IPS-11a (cell line): ENCODE measurements around the gene C7.

Experiments
- H3K4me3 ChIP-seq: one replicate; pipeline ENCODE4 v1.5.1; 2013; ENCODE audit warnings: low read depth, low read length, control low read depth

Gene C7

DNA sequence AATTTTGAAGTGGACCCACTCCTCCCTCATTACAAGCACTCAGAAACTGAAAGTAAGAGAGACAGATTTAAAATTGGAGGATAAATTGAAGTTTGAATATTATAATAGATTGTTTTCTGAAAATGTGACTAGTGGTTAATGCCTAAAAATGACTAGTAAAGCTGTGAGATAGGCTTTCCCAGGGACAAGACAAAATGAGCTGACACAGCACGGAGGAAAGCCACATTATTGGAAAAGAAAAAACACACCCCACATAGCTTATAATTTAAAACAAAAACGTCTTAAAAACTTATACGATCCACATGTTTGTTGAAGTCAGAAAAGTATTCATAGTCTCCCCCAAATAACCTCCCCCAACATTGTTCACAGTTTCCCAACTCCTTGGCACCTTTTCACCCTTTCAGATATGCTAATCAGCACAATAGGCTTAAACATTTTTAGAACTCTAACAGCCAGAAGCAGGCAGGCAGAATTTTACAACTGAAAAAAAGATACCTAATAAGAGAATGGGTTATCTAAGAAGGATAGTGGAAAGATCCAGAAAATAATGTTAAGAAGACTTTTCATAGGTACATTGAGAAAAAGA is 6.1 kb downstream of the C7 start:
- H3K4me3 ChIP-seq: no peak overlapping the region

DNA sequence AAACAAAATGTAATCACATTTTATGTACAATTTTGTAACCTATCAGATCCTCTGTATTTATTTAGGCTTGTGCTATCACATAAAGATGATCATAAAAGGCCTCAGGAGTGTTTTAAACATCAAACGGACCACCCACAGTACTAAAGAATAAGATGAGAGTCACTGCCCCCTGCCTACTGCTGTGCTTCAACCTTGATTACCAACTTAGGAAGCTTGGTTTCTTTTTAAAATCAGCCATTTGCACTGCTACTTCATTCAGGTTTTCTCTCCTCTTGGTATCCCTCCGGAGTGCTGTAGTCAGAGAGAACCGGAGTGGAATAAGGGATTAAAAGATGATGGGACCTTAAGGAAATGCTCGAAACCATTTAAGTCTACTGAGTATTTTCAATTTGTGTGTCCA is 6.9 kb downstream of the C7 start:
- H3K4me3 ChIP-seq: no peak overlapping the region

DNA sequence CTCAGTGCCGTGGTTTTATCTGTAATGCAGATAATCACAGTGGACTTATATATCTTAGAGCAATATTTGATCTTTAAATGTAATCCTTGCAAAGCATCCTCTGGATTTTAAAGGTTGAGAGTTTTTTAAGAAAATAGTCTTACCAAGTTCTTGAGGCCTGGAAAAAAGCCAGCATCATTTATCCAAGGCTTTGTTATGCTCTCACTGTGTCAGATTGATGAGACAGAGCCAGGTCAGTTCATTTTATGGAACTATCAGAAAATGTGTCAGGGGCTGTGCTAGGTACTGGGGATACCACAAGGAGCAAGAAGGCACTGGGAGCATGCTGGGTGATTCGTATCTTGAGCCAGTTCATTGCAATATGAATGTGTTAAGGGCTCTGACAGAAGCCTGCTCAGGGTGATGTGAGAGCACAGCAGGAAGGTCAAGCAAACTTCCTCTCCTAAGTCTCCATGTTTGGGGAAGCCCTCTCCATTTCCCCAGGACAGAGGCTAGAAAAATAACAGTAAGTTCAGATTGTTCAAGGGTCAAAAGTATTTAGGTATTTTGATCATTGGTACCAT is 19.7 kb downstream of the C7 start:
- H3K4me3 ChIP-seq: no peak overlapping the region

DNA sequence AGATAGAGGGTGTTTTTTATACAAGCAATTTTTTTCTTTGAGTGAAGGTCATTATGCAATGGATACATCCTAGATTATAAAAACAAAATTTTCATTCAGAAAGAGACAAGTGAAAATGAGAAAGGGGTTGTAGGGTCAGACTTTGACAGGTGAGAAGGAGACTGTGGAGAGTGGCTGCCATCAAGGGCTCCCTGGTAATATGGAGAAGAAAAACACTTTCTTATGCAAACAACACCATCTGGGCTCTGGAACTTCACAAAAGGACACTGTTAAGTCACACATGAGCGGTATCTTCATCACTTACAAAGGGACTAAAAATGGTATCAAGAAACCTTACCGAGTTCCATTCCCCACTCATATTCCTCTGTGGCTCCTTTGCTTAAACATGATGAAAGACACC is 23.5 kb downstream of the C7 start:
- no peak overlapping the region for H3K4me3 ChIP-seq

DNA sequence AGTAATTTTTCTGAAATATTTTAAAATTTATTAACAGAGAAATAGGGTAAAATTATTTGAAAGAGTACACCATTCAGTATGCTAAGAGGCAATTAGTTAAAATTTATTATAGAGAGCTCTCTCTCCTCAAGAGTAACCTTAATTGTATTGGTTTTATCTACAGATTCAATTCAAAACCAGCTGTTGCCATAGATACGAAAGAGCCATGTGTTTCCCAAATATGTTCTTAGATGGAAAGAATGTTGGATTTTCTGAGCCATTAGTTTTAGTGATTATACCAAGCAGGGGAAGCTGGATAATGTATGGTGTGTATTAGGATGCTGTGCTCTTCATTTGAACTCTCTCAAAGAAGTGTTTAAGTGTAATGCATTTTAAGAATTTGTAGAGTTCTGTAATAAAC is 27.8 kb downstream of the C7 start:
- no peak overlapping the region for H3K4me3 ChIP-seq

DNA sequence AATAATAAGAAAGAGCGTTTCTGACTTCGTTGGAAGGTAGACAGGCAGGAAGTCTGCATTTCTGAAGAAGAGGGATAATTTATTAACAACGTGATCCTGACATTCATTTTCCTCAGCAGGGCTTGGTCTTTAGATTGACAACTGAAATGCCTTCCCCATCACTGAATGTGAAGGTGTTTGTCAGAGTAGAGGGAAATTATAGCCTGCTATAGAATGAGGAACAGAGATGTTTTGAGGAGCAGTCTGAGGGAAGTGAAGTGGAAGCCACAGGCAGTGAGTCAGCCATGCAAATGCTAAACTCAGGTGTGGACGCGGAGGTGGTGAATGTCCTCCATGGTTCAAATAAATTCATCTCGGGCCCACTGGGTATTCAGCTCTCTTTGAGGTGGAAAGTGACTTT is 30.5 kb downstream of the C7 start:
- H3K4me3 ChIP-seq: no peak overlapping the region

DNA sequence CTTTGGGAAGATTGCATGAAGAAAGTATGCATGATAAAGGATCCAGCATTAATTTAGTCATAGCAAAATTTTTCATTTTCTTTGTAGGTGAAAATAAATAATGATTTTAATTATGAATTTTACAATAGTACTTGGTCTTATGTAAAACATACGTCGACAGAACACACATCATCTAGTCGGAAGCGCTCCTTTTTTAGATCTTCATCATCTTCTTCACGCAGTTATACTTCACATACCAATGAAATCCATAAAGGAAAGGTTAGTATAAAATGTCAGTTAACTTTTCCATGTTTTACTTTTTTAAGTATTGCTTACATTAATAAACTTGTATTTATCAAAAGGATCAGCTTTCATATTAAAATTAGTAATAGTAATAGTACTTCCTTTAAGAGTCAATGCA is 35.8 kb downstream of the C7 start:
- no peak overlapping the region for H3K4me3 ChIP-seq

DNA sequence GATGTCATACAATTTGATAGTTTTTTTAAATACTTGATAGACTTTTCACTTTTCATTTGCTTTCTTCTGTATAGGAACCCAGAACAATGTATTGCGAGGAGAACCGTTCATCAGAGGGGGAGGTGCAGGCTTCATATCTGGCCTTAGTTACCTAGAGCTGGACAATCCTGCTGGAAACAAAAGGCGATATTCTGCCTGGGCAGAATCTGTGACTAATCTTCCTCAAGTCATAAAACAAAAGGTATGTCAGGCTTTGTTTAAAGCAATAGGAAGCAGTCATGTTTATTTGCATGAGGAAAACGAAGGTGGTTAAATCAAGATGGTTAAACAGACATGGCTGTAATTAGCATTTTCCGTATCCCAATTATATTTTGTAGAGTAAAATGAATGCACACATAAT is 46.0 kb downstream of the C7 start:
- H3K4me3 ChIP-seq: no peak overlapping the region

DNA sequence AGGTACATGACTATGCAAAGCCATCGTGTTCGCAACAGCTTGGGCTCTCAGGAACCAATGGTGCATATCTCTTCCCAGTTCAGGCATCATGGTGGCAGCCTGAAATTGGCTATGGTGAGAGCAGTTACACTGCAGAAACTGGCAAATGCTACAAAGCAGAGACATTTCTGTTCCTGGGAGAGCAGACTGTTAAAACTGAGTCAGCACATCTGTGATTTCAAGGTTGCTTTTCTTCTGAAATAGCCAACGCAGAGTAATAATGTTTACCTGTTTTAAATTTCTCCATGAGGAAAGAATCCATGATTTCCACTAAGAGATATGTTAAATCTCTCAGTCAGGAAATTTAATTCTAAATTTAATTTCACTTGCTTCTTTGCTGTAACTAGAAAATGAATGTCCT is 47.8 kb downstream of the C7 start:
- no peak overlapping the region for H3K4me3 ChIP-seq

DNA sequence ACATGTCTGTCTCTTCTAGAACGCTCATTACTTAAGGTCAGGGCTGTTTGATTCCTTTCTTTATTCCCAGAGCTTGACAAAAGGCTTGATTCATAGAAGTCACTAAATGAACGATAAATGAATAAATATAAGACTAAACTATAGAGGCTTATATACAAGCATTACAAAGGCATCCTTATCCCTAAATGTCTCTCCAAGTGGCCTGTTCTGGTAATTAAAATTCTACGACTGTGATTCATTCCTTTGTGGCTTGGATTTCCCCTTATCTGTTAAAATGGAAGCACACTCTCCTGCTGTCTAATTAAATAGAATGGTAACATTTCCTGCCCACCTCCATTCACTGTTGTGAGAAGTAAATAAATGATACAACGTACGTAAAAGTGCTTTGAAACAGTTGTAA is 49.5 kb downstream of the C7 start:
- H3K4me3 ChIP-seq: no peak overlapping the region

DNA sequence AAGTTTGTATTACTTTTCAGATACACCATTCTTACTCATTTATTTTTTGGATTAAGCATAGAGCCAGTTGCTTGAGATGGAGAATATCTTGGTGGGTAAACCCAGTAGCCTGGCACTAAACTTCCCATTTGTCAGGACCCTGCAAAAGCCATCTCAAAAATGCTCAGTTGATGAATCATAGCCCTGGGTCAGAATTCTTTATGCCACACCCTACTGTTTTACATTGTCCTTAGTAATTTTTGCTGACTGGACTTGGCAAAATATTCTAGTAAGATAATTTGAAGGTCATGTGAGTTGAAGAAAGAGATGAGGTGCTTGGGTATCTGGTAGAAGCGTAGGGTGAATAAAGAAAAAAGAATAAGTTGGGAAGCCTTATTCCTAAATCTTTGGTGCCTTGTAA is 50.7 kb downstream of the C7 start:
- H3K4me3 ChIP-seq: no peak overlapping the region

DNA sequence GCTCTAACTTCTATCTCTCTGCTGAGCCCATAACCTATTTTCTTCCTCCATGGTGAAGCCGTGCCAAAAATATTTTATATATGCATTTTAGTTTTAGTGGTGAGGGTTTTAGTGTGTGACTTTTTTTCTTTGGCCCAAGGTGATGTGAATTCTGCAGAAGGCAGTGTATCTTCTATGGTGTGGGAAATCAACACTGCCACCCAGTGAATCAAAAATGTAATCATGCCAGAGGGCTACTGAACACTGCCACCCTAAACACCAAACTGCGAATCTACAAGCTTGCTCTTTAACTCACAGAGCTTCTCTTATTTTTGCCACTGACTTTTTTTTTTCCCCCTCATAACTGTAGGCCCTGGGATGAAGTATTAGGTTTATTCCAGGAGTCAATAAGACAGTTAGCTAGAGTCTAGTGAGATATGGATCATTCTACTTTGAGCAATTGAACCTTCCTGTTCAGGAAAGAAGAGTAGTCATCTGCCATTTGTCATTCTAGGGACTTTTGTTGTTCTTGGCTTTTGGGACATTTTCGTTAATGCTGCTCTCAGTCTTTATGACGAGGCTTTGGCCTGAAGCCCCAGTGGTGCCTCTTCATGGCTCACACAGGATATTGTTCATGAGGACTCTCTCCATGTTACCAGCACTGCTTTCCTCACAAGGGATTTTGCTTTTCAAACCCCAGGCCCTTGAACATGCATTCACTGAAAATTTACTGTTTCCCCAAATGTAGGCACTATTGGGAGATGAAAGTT is 53.1 kb downstream of the C7 start:
- H3K4me3 ChIP-seq: no peak overlapping the region

DNA sequence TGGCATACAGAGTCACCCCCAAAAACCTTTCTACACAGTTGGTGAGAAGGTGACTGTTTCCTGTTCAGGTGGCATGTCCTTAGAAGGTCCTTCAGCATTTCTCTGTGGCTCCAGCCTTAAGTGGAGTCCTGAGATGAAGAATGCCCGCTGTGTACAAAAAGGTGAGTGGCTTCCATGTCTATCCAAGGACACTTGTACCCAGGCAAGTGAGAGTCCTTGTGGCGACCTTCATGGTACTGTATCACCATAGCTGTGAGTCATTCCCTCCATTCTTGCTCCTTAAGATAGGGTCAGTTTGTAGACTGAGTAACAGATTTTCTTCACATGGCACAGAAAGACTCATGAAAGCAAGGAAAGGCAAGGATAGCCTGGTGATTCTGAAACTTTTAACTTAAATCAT is 63.1 kb downstream of the C7 start:
- no peak overlapping the region for H3K4me3 ChIP-seq

DNA sequence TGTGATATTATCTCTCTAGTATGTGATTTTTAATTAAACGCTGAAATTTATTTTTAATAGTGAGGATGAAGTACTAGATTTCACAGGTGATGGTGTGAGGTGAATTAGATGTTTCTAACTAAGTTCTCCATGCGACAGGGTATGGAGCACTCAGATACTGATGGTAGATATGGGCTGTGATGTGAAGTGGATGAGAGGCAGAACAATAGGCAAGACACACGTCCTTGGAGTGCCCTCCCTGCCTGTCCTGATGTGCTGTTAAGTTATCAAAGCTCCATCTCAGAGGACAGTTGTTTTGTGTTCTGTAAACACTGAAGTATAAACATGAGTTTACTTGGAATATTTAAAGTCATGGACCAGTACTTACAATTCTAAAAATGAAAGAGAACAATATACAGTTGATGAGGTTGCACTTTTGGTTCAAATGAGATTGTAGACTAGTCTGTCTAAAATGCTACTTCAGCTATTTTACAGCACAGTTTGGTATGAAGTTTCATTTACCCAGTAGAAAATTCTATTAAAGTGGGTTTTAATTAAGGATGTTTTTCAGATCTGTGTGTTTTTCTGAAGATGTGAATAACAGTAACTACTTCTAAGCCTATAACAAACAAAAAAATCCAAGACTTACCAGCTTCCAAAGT is 64.2 kb downstream of the C7 start:
- H3K4me3 ChIP-seq: no peak overlapping the region

DNA sequence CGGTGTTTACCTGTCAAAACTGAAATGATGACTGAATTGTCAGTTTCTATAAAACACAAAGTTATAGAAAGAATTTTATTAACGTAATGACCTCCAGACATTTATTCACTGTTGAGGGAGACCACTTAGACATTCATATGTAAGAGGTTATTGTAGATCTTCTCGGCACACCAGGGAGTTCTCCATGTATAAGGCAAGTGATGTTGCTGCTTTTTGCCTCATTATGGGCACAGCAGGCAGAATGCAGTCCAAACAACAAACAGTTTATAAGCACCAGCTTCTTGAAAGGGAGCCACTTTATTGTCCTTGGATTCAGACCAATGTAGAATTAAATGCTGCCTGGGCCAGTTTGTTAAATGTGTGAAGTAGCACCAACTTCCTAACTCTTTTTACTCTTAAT is 66.7 kb downstream of the C7 start:
- H3K4me3 ChIP-seq: no peak overlapping the region

DNA sequence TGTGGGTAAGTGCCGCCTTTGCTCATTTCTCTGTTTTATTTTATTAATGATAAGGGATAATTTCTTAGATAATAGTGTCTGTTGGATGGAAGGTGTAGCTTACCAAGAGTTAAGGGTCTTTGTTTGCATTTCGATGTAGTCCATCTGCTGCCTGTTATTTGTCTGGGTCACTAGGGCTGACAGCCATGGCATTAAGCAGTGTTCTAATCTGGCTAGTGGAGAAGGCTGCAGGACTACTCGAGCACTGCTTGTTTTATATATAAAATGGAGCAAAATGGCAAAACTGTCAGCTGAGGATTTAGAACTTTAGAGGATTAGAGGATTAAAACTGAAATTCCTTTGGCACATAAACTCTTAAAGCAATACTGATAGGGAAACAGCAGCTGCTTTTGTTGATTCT is 67.5 kb downstream of the C7 start:
- H3K4me3 ChIP-seq: no peak overlapping the region

DNA sequence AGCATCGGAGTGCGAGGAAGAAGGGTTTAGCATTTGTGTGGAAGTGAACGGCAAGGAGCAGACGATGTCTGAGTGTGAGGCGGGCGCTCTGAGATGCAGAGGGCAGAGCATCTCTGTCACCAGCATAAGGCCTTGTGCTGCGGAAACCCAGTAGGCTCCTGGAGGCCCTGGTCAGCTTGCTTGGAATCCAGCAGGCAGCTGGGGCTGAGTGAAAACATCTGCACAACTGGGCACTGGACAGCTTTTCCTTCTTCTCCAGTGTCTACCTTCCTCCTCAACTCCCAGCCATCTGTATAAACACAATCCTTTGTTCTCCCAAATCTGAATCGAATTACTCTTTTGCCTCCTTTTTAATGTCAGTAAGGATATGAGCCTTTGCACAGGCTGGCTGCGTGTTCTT is 72.1 kb downstream of the C7 start:
- H3K4me3 ChIP-seq: no peak overlapping the region

DNA sequence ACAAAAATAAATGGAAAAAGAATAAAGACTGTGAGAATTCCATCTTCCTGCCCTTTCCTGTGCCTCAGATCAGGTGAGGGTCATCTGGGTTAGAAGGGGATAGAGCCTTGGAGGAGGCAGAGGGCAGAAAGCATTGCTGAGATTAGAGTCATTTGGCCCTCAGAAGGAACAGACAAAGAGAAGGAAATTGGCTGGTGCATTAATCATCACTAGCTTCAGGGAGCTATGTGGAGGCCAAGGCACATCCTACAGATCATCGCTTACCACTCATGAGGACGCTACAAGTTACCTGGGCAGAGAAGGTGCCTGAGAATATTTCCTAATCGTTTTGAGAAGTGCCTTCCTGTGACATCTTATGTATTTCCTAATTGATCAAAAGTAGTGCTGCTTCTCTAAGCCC is 74.5 kb downstream of the C7 start:
- no peak overlapping the region for H3K4me3 ChIP-seq

DNA sequence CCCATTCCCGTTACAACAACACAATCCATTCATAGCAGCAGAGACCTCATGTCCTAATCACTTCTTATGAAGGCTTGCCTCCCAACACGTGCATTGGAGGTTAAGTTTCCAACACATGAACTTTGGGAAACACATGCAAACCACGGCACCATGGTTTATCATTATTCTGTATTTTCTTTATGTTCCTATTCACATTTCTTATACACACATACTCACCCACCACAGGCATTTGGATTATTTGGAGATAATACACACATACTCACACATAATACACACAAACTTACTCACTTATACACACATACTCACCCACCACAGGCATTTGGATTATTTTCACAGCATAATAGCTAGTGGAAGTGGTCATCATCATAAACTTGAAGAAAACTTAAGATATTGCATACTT is 75.6 kb downstream of the C7 start:
- no peak overlapping the region for H3K4me3 ChIP-seq

DNA sequence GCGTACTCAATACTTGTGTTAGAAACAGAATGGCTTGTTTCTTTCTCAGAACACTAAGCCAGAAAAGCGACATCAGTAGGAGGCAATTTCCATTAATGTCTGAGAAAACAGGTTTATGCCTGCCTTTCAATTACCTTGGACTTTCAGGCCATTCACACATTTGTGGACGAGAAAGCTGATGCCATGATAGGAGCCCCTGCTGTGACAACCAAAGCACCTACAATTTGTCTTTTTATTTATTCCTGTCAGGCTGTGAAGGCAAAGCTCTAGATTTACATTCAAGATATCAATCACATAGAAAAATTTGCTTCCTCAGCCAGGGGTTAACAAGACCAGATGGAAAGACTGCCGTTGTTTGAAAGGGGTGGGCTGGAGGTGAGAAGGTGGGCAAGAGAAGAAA is 76.2 kb downstream of the C7 start:
- H3K4me3 ChIP-seq: no peak overlapping the region

DNA sequence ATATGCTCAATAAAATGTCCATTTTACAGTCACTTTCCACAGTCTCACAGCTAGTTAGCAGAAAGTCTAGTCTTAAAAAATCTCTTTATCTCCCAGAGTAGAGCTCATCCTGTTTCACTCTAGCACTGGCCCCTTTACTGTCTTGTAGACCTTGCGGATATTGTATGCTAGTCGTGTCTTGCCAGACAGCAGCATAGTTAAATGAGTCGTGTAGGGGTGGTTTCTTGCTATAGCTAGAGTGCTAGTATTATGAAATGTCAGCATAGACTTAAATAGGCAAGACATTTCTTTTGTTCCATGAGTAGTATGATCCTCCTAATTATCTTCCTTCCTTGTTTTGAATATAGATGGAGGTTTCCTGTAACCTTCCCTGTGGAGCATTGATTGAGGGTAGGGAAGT is 77.4 kb downstream of the C7 start:
- no peak overlapping the region for H3K4me3 ChIP-seq

DNA sequence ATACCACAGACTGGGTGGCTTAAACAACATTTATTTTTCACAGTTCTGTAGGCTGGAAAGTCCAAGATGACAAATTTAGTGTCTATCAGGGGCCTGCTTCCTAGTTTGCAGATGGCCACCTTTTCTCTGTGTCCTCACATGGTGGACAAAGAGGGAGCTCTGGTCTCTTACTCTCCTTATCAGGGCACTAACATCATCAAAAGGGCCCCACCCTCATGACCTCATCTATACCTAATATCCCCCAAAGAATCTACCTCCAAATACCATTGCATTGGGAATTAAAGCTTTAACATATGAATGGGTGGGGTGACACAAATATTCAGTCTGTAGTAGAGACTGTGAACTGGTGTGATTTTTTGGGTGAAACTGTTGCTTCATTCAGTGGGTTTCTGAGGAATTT is 78.1 kb downstream of the C7 start:
- H3K4me3 ChIP-seq: no peak overlapping the region
